ENCODE results near the gene AP3S1.

AP3S1 gene

DNA sequence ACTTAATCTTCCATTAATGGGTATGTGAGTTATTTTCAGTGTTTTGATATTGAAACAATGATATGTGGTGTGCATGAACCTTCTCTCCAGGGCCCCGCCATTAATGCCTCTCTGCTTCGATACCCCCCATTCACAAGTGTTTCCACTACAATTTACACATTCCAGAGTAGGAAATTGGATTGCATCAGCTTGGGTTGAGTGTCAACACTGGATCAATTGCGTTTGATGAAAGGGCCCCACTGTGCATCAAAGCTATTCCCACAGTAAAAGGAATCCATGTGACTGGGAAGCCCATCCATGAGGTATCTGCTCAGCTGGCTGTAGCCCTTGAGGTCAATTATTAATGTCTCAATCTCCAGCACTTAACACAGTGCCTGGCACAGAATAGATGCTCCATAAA is 102.8 kb downstream of the AP3S1 start:
- DNase-seq, result no peak

DNA sequence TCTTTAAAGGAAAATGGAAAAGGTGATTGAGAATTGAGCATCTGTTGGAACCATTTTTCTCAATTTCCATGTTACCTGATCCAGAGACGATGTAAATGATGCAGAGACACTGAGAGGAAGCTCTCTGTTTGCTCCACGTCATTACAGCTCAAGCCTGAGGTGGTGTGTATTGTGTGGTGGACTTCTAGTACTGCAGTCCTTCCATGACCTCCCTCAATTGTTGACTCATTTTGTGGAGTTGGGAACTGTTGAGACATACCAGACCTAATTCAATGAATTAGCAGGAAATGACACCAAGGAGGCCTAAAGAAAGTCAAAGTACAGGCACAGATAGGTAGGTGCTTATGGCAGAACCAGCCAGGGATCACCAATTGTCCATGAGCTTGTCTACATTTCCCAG is 104.9 kb downstream of the AP3S1 start:
- DNase-seq, result no peak

DNA sequence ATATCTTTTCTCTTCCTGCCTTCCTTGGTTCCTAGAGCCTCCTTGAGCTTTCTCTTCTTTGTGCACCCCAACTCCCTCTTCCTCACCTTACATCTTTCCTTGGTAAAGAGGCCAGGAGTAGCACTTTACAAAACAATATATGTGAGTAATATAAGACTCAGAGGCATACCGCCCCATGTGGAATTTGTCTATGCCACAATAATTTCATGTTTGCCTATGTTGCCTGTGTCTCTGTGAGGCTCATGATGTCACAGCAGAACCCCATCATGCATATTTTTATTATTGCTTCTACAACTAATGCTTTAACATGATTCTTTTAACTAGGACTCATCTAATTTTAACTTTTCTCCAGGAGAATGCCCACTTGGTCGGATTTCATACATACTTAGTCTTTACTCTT is 105.5 kb downstream of the AP3S1 start:
- no peak for DNase-seq

DNA sequence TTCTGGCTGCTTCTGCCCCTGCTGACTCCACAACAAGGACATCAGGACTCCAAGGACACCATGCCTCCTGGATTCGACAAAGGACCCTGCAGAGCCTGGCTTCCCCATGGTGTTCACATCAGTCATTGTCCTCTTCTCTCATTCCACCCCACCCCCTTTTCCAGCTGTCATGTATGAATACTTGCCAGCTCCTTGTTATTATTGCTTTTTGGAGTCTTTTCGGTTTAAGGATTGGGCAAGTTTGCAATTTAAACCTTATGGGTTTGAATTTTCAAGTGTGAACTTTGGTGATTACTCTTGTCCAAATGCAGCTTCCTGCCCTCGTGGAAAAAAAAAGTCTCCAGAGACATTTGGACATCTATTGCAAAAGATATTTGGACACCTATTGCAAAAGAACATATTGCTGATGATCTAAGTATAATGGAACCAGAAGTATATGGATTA is 106.4 kb downstream of the AP3S1 start:
- no peak for DNase-seq

DNA sequence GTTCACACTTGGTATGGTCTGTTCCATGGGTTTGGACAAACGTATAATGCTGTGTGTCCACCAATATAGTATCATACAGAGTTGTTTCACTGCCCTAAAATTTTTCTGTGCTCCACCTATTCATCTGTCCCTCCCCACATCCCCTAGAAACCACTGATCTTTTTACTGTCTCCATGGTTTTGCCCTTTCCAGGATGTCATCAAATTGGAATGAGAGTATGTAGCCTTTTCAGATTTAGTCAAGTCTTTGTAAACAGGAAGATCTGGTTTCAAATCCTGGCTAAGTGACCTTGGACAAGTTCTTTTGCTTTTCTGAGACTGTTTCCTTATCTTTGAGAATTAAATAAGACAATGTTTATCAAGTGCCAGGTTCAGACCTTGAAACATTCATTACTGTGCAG is 107.4 kb downstream of the AP3S1 start:
- no peak for DNase-seq

DNA sequence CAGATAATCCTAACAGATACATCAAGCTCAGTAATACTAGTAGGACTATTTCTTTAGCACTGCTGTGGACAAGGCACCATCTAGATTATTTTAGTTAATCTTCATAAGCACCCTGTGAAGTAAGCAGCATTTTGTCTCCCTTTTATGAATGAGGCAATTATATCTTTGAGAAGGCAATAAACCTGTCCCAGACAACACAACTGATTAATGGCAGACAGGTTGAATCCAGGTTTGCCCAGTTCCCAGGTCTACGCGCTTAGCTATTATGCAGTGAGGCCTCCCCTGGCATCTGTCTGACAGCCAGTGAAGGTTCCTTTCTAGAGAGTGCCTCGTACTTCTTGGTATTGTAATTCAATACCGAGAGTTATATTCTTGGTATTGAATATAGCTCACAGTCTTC is 110.9 kb downstream of the AP3S1 start:
- no peak for DNase-seq

DNA sequence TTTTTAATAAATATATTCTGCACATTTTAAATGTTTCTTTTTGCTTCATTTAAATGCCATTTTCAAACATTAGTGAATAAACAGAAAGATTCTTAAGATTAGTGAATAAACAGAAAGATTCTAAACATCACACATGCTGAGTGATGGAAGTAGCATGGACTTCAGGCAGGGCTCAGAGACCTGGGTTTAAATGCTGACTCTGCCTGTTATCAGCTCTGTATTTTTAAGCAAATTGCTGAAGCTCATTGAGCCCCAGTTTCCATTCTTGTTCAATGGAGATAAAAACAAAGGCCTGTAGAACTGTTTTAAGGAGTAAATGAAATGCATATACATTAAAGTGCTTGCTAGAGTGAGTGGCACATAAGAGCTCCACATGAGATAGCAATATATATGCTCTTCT is 112.4 kb downstream of the AP3S1 start:
- no peak for DNase-seq

DNA sequence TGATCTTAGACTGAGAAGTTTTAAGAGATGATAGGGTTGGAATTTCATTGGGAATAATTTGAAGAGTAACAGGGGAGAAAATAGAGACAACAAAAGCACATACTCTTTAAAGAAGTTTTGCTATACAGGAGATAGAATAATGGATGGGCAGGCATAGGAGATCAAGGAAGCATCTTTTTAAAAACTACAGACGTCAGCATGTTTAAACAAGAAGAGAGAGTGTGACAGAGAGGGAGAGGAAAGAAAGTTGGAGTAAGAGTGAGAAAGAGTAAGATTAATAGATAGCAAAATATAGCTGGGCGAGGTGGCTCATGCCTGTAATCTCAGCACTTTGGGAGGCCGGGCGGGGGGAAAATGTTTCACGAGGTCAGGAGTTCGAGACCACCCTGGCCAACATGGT is 115.2 kb downstream of the AP3S1 start:
- DNase-seq, result no peak

DNA sequence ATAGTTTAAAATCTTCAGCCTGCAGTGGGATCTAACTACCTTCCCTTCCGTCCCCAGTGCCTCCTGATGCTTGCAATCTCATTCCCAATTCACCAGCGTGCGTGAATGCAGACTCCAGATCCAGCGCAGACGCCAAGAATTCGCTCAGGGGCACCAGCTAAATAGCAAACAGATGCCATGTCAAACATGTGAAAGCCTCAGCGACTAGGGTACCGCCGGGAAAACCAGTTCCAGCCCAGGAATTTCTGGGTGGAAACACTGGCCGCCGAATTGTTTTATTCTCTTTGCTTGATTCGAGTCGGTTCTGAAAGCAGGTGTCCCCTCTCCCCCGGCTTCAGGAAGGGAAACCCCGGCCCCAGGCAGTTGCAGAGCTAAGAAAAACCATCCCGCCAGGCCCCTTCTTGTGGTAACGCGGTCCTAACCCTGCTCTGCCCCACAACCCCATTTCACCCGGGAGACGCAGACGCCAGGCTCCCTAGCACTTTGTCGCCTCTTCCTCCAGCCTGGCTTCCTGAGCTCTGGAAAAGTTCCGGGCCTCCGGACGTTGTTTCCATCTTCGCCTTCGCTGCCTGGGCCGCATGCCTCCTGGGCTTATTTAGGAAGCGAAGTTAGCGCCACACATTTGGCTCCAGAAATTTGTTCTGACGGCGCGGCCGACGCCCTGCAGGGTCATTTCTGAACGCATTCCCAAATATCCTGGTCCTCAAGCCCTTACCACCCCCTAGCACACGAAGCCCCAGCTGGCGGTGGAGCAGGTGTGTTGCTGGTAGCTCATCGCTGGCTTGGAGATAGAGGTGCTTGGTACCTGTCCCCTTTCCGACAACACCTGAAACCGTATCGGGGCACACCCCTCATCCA is 119.9 kb downstream of the AP3S1 start:
- no peak for DNase-seq

DNA sequence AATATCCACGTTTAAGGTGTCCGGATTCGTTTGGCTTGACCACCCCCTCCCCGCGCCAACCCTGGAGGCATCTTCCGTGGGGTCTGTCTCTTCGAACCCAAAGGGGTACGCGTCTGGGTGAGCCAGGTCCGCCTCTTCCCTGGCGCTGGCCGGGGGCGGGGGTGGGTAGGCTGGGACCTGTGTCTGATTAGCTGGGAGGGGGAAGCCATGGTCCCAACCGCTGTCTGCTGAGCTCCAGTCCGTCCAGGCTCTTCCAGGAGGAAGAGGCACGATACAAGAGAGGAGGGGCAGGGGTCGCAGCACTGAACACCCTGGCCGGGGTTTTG is 120.5 kb downstream of the AP3S1 start, which contains the start of gene LVRN:
LVRN (plus strand) TSS at position 237 of the 326 bp plus-strand sequence. CDS start 143 bp downstream, outside the sequence.
- DNase-seq, result no peak

DNA sequence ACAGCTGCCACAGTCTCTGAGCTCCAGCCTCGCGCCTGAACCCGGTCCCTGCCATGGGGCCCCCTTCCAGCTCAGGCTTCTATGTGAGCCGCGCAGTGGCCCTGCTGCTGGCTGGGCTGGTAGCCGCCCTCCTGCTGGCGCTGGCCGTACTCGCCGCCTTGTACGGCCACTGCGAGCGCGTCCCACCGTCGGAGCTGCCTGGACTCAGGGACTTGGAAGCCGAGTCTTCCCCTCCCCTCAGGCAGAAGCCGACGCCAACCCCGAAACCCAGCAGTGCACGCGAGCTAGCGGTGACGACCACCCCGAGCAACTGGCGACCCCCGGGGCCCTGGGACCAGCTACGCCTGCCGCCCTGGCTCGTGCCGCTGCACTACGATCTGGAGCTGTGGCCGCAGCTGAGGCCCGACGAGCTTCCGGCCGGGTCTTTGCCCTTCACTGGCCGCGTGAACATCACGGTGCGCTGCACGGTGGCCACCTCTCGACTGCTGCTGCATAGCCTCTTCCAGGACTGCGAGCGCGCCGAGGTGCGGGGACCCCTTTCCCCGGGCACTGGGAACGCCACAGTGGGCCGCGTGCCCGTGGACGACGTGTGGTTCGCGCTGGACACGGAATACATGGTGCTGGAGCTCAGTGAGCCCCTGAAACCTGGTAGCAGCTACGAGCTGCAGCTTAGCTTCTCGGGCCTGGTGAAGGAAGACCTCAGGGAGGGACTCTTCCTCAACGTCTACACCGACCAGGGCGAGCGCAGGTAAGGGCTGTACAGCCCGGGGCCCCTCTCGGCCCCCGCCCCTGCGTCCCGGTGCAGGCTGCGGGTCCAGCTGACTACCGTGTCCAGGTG is 121.0 kb downstream of the AP3S1 start:
- no peak for DNase-seq

DNA sequence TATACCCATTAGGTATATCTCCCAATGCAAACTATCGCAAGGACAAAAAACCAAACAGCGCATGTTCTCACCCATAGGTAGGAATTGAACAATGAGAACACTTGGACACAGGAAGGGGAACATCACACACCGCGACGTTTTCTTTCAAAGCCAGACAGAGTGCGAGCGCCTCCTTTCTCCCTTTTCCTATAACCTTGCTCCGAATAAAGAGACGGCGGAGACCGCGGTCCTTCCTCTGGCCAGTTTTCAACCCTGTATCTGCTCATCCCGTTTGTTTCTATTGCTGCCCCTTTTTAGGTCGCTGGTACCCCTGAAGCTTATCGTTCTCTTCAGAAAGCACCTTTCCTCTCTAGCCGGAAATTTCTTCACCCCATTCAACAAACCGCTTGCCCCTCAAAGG is 121.8 kb downstream of the AP3S1 start:
- no peak for DNase-seq
